ENCODE results near the gene TRPT1. TPM values are rescaled to one million over a fixed set of nuclear protein-coding genes. Genes with fewer than 3 reads are reported as not detected.
A peak's percentile ranks its signal among the peaks of the same experiment; 100 is the strongest.

Gene TRPT1
- total RNA-seq, 1 donor from 2014 or later: 43.2 TPM

DNA sequence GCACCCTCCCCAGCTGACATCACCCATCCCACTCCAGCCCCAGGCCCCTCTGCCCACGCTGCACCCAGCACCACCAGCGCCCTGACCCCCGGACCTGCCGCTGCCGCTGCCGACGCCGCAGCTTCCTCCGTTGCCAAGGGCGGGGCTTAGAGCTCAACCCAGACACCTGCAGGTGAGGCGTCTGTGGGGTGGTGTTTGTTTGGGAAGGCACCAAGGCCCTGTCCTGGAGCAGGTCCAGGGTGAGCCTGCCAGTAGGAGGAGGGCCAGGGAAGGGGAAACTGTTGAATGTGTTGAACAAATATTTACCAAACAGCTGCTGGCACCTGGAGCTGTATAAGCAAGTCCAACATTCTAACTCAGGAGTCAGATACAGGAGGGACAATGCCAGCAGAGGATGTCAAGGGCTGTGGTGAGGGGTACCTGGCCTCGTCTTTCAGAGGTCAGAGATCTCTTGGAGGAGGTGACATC, 11.5 kb upstream of the TRPT1 start:
- TF ChIP-seq, protein P1, sequence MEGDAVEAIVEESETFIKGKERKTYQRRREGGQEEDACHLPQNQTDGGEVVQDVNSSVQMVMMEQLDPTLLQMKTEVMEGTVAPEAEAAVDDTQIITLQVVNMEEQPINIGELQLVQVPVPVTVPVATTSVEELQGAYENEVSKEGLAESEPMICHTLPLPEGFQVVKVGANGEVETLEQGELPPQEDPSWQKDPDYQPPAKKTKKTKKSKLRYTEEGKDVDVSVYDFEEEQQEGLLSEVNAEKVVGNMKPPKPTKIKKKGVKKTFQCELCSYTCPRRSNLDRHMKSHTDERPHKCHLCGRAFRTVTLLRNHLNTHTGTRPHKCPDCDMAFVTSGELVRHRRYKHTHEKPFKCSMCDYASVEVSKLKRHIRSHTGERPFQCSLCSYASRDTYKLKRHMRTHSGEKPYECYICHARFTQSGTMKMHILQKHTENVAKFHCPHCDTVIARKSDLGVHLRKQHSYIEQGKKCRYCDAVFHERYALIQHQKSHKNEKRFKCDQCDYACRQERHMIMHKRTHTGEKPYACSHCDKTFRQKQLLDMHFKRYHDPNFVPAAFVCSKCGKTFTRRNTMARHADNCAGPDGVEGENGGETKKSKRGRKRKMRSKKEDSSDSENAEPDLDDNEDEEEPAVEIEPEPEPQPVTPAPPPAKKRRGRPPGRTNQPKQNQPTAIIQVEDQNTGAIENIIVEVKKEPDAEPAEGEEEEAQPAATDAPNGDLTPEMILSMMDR (conservative IDR thresholded peaks at IDR 0.05): no peak
- no peak for DNase-seq (ENCODE audit: low read depth, low spot score)
- Mint-ChIP-seq H3K36me3 (ENCODE audit: low read depth) (peaks cover 3% of the 10 kb centered on the region), H3K4me1 (peaks cover 20% of the 10 kb centered on the region), H3K9me3 (no peaks in the 10 kb centered on the region), H3K4me3 (peak overlapping the region; percentile 86), H3K27me3 (ENCODE audit: low read depth) (peaks cover 2% of the 10 kb centered on the region), H3K27ac (ENCODE audit: unreplicated experiment) (no peak overlapping the region)

DNA sequence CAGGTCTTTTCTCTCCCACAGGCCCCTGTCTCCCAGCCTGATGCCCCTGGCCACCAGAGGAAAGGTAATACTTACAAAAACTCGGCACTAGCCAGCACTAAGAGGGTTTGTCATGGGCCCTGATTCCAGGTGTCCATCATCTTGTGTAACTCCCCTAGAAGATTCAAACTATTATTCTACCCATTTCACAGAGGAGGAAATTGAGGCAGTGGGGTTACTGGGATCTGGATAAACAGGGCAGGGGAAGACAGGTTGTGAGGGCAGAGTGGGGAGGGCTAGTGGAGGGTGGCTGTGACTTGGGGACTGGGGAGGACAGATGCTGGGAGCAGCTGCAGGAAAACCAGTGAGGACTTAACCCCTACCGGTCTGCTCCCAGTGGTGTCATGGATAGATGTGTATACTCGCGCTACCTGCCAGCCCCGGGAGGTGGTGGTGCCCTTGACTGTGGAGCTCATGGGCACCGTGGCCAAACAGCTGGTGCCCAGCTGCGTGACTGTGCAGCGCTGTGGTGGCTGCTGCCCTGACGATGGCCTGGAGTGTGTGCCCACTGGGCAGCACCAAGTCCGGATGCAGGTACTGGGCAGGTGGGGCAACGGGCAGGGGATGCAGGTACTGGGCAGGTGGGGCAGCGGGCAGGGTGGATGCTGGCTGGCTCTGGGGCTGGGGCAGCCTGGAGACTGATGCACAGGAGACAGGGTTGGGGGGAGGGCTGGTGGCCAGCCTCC, 9.6 kb upstream of the TRPT1 start:
- DNase-seq (ENCODE audit: low read depth, low spot score): no peak
- Mint-ChIP-seq H3K9me3 (no peaks in the 10 kb centered on the region), H3K4me1 (peaks cover 22% of the 10 kb centered on the region), H3K27ac (ENCODE audit: unreplicated experiment) (no peak overlapping the region), H3K27me3 (ENCODE audit: low read depth) (no peaks in the 10 kb centered on the region), H3K36me3 (ENCODE audit: low read depth) (peaks cover 3% of the 10 kb centered on the region), H3K4me3 (peak overlapping the region; percentile 86)
- TF ChIP-seq, protein P1 (conservative IDR thresholded peaks at IDR 0.05): no peak

DNA sequence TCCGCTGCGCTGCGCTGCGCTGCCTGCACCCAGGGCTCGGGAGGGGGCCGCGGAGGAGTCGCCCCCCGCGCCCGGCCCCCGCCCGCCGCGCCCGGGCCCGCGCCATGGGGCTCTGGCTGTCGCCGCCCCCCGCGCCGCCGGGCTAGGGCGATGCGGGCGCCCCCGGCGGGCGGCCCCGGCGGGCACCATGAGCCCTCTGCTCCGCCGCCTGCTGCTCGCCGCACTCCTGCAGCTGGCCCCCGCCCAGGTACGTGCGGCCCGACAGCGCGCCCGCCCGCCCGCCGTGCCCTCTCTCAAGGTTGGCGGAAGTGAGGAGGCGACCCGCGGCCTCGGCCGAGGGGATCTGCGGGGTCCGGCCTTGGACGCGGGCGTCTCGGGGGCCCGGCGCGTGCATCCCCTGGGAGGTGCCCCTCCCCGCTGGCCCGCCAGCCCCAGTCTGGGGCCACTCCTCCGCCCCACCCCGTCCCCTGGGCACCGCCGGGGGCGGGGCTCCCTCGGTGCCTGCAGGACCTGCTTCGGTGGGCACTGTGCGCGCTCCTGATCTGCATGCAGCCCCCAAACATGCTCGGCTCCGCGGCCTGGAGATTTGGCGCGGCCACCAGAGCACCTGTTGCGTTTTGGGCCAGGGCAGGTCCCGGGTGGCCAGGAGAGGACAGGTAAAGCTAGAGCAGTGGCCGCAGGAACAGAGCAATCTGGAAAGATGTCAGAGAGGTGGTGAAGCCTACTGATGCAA, 8.8 kb upstream of the TRPT1 start:
- H3K9me3 Mint-ChIP-seq: no peaks in the 10 kb centered on the region
- no peaks in the 10 kb centered on the region for H3K27me3 Mint-ChIP-seq (ENCODE audit: low read depth)
- H3K4me1 Mint-ChIP-seq: peaks cover 20% of the 10 kb centered on the region
- DNase-seq (ENCODE audit: low read depth, low spot score): no peak
- TF ChIP-seq, protein P1 (conservative IDR thresholded peaks at IDR 0.05): peak; percentile 17
- peaks cover 3% of the 10 kb centered on the region for H3K36me3 Mint-ChIP-seq (ENCODE audit: low read depth)
- H3K27ac Mint-ChIP-seq (ENCODE audit: unreplicated experiment): no peak overlapping the region
- peak overlapping the region; percentile 86 for H3K4me3 Mint-ChIP-seq

DNA sequence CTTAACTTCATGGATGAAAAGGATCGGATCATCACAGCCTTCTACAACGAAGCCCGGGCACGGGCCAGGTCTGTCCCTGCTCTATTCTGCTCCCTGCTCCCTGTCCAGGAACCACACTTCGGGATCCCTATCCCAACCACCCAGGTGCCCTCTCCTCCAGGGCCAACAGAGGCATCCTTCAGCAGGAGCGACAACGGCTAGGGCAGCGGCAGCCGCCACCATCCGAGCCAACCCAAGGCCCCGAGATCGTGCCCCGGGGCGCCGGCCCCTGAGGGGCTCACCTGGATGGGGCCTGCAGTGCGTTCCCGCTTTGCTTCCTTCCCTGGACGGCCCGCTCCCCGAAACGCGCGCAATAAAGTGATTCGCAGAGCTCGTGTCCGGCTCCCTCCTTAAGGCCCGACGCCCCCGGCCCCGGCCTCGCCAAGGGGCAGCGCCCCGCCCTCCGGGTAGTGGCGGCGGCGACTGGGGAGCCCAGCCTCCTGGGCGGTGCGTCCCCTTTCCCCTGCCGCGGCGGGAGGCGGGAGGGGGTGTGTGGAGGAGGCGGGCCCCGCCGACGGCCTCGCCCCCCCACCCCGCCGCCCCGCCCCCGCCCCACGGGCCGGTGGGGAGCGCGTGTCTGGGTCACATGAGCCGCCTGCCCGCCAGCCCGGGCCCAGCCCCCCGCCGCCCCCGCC, 8.1 kb upstream of the TRPT1 start, which contains the start of gene VEGFB:
VEGFB (plus strand) TSS at position 672 of the 674 bp plus-strand sequence. CDS start 250 bp downstream, outside the sequence.
- no peak for DNase-seq (ENCODE audit: low read depth, low spot score)
- Mint-ChIP-seq H3K9me3 (no peaks in the 10 kb centered on the region), H3K36me3 (ENCODE audit: low read depth) (peaks cover 3% of the 10 kb centered on the region), H3K27me3 (ENCODE audit: low read depth) (no peaks in the 10 kb centered on the region), H3K4me3 (peak within 1 kb of the TSS; percentile 93), H3K4me1 (peaks cover 24% of the 10 kb centered on the region), H3K27ac (ENCODE audit: unreplicated experiment) (no peak within 1 kb of the TSS)
- TF ChIP-seq, protein P1 (conservative IDR thresholded peaks at IDR 0.05): no peak

DNA sequence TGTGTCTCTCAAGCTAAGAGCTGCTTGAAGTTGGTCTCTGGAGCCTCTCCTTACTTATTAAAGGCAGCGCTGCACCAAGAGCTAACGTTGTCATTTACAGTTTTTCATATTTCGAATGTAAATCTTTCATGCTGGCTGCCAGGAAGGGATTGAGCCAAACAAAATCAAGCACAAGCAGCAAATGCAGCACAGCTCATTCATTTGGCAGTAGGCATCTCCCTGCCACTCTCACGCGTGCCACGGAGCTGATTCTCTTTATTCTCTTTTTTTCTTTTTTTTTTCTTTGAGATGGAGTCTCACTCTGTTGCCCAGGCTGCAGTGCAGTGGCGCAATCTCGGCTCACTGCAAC, 7.0 kb upstream of the TRPT1 start:
- no peaks in the 10 kb centered on the region for H3K27me3 Mint-ChIP-seq (ENCODE audit: low read depth)
- no peak for DNase-seq (ENCODE audit: low read depth, low spot score)
- H3K36me3 Mint-ChIP-seq (ENCODE audit: low read depth): peaks cover 3% of the 10 kb centered on the region
- H3K27ac Mint-ChIP-seq (ENCODE audit: unreplicated experiment): no peak overlapping the region
- H3K4me1 Mint-ChIP-seq: peaks cover 24% of the 10 kb centered on the region
- H3K4me3 Mint-ChIP-seq: peak overlapping the region; percentile 93
- H3K9me3 Mint-ChIP-seq: no peaks in the 10 kb centered on the region
- TF ChIP-seq, protein P1 (conservative IDR thresholded peaks at IDR 0.05): no peak
